H1 (cell line): ENCODE measurements around the gene EBF3. TPM values are rescaled to one million over a fixed set of nuclear protein-coding genes. Genes with fewer than 3 reads are reported as not detected.

ENCODE experiments used
- ATF2 ChIP-seq: IDR thresholded peaks from 2 replicates; pipeline ENCODE4 v1.6.1; 2012; ENCODE audit warnings: low read length, inconsistent platforms
- CHD7 ChIP-seq: fragments of 300-600 bp; sonication (generic); IDR thresholded peaks from 2 replicates; pipeline ENCODE4 v1.7.1; 2012; ENCODE audit warnings: low read length, moderate library complexity, mild to moderate bottlenecking, inconsistent platforms; ENCODE audit not compliant: insufficient replicate concordance
- EGR1 ChIP-seq: IDR thresholded peaks from 2 replicates; pipeline ENCODE4 v1.6.1; 2011; ENCODE audit warnings: low read depth, low read length, borderline replicate concordance
- EP300 ChIP-seq, 2 experiments: IDR thresholded peaks; 1 replicate in 1 of 2; 2 replicates in 1 of 2; pipeline ENCODE4 v1.6.1; 2011 to 2012; ENCODE audit warnings: low read depth in 2 of 2, low read length in 2 of 2, mild to moderate bottlenecking in 2 of 2, borderline replicate concordance in 1 of 2, inconsistent platforms in 1 of 2, moderate library complexity in 1 of 2
- EZH2 ChIP-seq: fragments of 200-600 bp; sonication (generic); IDR thresholded peaks from 2 replicates; pipeline ENCODE4 v1.7.1; 2012; ENCODE audit warnings: low read depth, mild to moderate bottlenecking, moderate library complexity, low read length, inconsistent platforms; ENCODE audit not compliant: severe bottlenecking
- FOSL1 ChIP-seq: IDR thresholded peaks from 2 replicates; pipeline ENCODE4 v1.6.1; 2011; ENCODE audit warnings: mild to moderate bottlenecking, low read depth, low read length, moderate library complexity; ENCODE audit not compliant: insufficient read depth
- POU5F1 ChIP-seq: IDR thresholded peaks from 2 replicates; pipeline ENCODE4 v1.6.1; 2011; ENCODE audit warnings: low read depth, mild to moderate bottlenecking, low read length, moderate library complexity
- RAD21 ChIP-seq, 2 experiments: IDR thresholded peaks in 1 of 2; conservative IDR thresholded peaks in 1 of 2; 2 replicates each; pipeline ENCODE4 v1.6.1; 2011; ENCODE audit warnings: low read depth in 2 of 2, low read length in 2 of 2, improper control_type of control experiment in 1 of 2, inconsistent platforms in 1 of 2, mild to moderate bottlenecking in 1 of 2, moderate library complexity in 1 of 2
- SAP30 ChIP-seq: fragments of 300-600 bp; sonication (generic); IDR thresholded peaks from 2 replicates; pipeline ENCODE4 v1.7.1; 2012; ENCODE audit warnings: low read length, moderate library complexity, mild to moderate bottlenecking, inconsistent platforms; ENCODE audit not compliant: insufficient read depth, insufficient replicate concordance
- polyA plus RNA-seq, 7 experiments: library from polyadenylated mRNA; depleted of rRNA in 3 of 7; stranded (reverse) in 5 of 7; unstranded in 2 of 7; fragments of >200 nt in 5 of 7; fragments of 200-250 nt in 2 of 7; gene quantifications; 1 replicate in 5 of 7; 2 replicates in 1 of 7; 4 replicates in 1 of 7; pipeline versions ENCODE4 v1.2.1 to v1.2.3, GENCODE V29; 2011 to 2013; ENCODE audit warnings: missing spikeins in 2 of 7, mixed read lengths in 2 of 7
- total RNA-seq: library from RNA; stranded (reverse); fragmentation: NEBNext Ultra II Directional; extraction: Animal tissue kit (Norgen Biotek cat#: 25700); gene quantifications from 2 replicates; pipeline ENCODE4 v1.2.1, GENCODE V29; 2021

EBF3 gene
- total and polyA plus RNA-seq, 2 of the 8 experiments (the other 6 are each of a cell fraction or from before 2014, with no cell fraction given), result 0.08 to 0.26 TPM

GRCh38 chr10:129793479-129793878 is 170.6 kb downstream of the EBF3 start (continued):
- TF ChIP-seq CHD7, result no peak
- TF ChIP-seq SAP30, result no peak
- no peak for TF ChIP-seq EGR1
- no peak for TF ChIP-seq FOSL1
- TF ChIP-seq ATF2, result no peak
- TF ChIP-seq RAD21 (IDR thresholded peaks at IDR 0.05 in 1 of 2, conservative IDR thresholded peaks at IDR 0.05 in 1 of 2; ENCODE audit: low read depth in 2 of 2, low read length in 2 of 2), result no peak
- TF ChIP-seq EZH2, result no peak
- no peak for TF ChIP-seq POU5F1
- no peak for TF ChIP-seq EP300 (IDR thresholded peaks at IDR 0.05; ENCODE audit: borderline replicate concordance in 1 of 2, low read depth in 2 of 2, low read length in 2 of 2)
